Right lung (tissue), 5 donors: Measurements from ENCODE around the gene CD160. TPM values are rescaled to one million over a fixed set of nuclear protein-coding genes. Genes with fewer than 3 reads are reported as not detected.
"Not testable (repeated sequence)": the region's sequence is repeated elsewhere in the genome, so short reads cannot be mapped to it uniquely, and the experiment has no call there.

ENCODE experiments used
- DNase-seq, 2 donors: peaks; one replicate each; pipeline ENCODE4 v3.0.0-alpha.2; 2013
- polyA plus RNA-seq, 5 donors: library from polyadenylated mRNA; unstranded; fragments of 120-200 nt; gene quantifications; one replicate each; pipeline versions ENCODE4 v1.2.1 to v1.2.3, GENCODE V29; 2013; ENCODE audit warnings: inconsistent platforms in 1 of 5, low replicate concordance in 1 of 5; ENCODE audit not compliant: insufficient read length in 5 of 5, insufficient read depth in 1 of 5

The CD160 gene
- polyA plus RNA-seq, 5 donors, result 1.5 to 3.3 (median 2.2) TPM

- DNase-seq, result no peak
Measured at GRCh38 chr1:145758116-145758515, 38.8 kb downstream of the CD160 start.

- no peak for DNase-seq
Measured at GRCh38 chr1:145758575-145758974, 39.3 kb downstream of the CD160 start.

- no peak for DNase-seq
Measured at GRCh38 chr1:145759721-145760120, 40.4 kb downstream of the CD160 start.

- DNase-seq, result not testable (repeated sequence)
Measured at GRCh38 chr1:145760395-145760949, 41.2 kb downstream of the CD160 start.

GRCh38 chr1:145761498-145761897 is 42.2 kb downstream of the CD160 start:
- not testable (repeated sequence) for DNase-seq

- DNase-seq, result not testable (repeated sequence)
Measured at GRCh38 chr1:145762001-145762400, 42.7 kb downstream of the CD160 start.

- DNase-seq, result not testable (repeated sequence)
Measured at GRCh38 chr1:145764231-145764940, 45.1 kb downstream of the CD160 start.

- DNase-seq, result not testable (repeated sequence)
Measured at GRCh38 chr1:145765127-145765526, 45.8 kb downstream of the CD160 start.

- not testable (repeated sequence) for DNase-seq
Measured at GRCh38 chr1:145765585-145766360, 46.5 kb downstream of the CD160 start.

GRCh38 chr1:145766926-145767325 is 47.6 kb downstream of the CD160 start:
- not testable (repeated sequence) for DNase-seq

GRCh38 chr1:145768004-145768403 is 48.7 kb downstream of the CD160 start:
- not testable (repeated sequence) for DNase-seq

- DNase-seq, result no peak
Measured at GRCh38 chr1:145771056-145771455, 51.8 kb downstream of the CD160 start.

- DNase-seq, result no peak
Measured at GRCh38 chr1:145773423-145773822, 54.1 kb downstream of the CD160 start.

- no peak for DNase-seq
Measured at GRCh38 chr1:145777357-145778145, 58.3 kb downstream of the CD160 start.

- DNase-seq, result no peak
Measured at GRCh38 chr1:145778146-145778540, 58.8 kb downstream of the CD160 start.

GRCh38 chr1:145782272-145783099 is 63.2 kb downstream of the CD160 start:
- DNase-seq, result no peak

- DNase-seq, result no peak
Measured at GRCh38 chr1:145784409-145784808, 65.1 kb downstream of the CD160 start.

GRCh38 chr1:145785547-145785946 is 66.2 kb downstream of the CD160 start:
- no peak for DNase-seq

- DNase-seq, result no peak
Measured at GRCh38 chr1:145786271-145786670, 67.0 kb downstream of the CD160 start.

- no peak for DNase-seq
Measured at GRCh38 chr1:145788580-145788979, 69.3 kb downstream of the CD160 start.
